Right lobe of liver (tissue), 4 donors: ENCODE data around the gene GPR78.

ENCODE experiments used
- POLR2A ChIP-seq: fragments of 450-650 bp; IDR thresholded peaks from one replicate; pipeline ENCODE4 v1.6.1; 2017; ENCODE audit warnings: antibody characterized with exemption, mild to moderate bottlenecking
- TF ChIP-seq, protein P1 (sequence below), 4 donors: fragments of 200-600 bp in 3 of 4; fragments of 450-650 bp in 1 of 4; IDR thresholded peaks; one replicate each; pipeline versions ENCODE4 v1.5.1 to v1.8.0; 2016 to 2022; ENCODE audit warnings: antibody characterized with exemption in 4 of 4, mild to moderate bottlenecking in 2 of 4
- donor health status: DM: no; HTN: no; CAD: no.
- donor health status: DM: no; HTN: no; CAD: no.
- donor health status: DM: no; HTN: yes; CAD: no.

DNA sequence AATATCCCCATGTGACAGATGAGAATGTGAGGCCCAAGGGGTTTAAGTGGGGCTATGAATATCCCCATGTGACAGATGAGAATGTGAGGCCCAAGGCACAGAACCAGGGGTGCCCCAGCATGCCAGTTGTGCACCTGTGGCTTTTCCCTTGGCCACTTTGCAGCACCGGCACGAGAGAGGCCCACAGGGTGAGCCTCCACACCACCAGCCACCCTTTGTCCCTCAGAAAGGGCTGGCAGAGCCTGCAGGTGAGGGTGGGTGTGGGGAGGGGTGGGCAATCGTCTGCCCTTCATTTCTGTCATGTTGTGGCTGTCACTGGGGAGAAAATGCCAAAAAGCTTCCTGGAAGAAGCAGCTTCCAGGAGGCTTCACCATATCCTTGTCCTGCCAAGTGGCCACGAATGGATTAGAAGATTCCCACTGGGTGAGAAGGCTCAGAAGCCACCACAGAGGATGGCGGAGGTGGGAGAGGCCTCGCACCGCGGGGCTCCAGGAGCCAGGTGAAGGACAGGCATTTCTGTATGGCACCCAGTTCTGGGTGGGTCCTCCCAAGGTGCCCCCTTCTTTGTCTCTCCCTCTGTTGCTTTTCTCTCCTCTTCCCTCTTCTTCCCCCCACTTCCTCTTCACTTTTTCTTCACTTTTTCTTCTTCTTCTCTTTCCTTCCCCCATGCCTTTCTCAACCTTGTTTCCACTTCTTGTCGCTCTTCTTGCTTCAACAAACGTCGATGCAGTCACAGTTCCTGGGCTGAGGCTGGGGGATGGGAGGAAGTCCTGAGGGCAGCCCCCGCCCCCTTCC, 469 bp upstream of the GPR78 start:
- TF ChIP-seq, protein P1, sequence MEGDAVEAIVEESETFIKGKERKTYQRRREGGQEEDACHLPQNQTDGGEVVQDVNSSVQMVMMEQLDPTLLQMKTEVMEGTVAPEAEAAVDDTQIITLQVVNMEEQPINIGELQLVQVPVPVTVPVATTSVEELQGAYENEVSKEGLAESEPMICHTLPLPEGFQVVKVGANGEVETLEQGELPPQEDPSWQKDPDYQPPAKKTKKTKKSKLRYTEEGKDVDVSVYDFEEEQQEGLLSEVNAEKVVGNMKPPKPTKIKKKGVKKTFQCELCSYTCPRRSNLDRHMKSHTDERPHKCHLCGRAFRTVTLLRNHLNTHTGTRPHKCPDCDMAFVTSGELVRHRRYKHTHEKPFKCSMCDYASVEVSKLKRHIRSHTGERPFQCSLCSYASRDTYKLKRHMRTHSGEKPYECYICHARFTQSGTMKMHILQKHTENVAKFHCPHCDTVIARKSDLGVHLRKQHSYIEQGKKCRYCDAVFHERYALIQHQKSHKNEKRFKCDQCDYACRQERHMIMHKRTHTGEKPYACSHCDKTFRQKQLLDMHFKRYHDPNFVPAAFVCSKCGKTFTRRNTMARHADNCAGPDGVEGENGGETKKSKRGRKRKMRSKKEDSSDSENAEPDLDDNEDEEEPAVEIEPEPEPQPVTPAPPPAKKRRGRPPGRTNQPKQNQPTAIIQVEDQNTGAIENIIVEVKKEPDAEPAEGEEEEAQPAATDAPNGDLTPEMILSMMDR (IDR thresholded peaks at IDR 0.05): no peak
- TF ChIP-seq POLR2A: no peak
